ELF-1 (cell line): ENCODE measurements around the gene MCF2L.
A peak's percentile ranks its signal among the peaks of the same experiment; 100 is the strongest.
"Not testable (repeated sequence)": the region's sequence is repeated elsewhere in the genome, so short reads cannot be mapped to it uniquely, and the experiment has no call there.

Experiments
- DNase-seq: peaks from one replicate; pipeline ENCODE4 v3.0.0-alpha.2; 2016; ENCODE audit warnings: low read depth, low spot score

The MCF2L gene

DNA sequence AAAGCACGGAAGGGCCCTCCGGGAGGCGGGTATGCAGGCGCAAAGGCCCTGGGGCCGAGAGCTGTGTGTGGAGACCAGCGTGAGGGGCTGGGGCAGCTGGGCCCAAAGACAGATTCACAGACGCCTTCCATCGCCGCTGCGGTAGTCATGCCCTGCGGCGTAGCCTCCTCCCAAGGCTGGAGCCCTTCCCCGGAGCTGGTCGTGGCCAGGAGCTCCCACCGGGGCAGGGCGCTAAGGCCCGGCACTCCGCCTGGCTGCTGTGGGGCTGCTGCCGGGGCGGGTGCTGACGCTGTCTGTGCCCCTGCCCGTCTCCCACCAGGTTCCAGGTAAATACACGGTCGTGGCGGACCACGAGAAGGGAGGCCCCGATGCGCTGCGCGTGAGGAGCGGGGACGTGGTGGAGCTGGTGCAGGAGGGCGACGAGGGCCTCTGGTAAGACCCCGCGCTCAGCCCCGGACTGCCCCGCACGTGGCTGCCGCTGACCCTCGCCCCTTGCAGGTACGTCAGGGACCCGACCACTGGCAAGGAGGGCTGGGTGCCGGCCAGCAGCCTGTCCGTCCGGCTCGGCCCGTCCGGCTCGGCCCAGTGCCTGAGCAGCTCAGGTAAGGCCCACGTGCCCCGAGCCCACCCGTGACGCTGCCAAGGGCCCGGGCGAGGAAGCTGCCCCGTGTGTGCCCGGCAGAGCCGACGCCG lies 127.2 kb downstream of the MCF2L start:
- peak; percentile 66 for DNase-seq

DNA sequence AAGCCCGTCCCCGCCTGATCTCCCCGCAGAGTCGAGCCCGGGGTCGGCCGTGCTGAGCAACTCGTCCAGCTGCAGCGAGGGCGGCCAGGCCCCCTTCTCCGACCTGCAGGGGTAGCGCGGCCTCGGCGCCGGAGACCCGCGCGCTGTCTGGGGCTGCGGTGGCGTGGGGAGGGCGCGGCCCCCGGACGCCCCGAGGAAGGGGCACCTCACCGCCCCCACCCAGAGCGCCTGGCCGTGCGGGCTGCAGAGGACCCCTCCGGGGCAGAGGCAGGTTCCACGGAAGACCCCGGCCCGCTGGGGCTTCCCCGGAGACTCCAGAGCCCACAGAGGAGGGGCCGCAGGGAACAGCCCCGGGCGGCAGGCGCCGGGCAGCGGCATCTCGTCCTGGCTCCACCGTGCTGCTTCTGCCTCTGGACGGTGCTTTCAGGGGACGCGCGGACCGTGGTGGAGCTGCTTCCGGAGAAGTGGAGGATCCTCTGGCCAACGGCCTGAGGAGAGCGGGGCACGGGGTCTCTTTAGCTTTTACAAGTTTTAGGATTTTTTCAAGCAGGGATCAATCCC lies 127.8 kb downstream of the MCF2L start:
- DNase-seq: peak; percentile 52

DNA sequence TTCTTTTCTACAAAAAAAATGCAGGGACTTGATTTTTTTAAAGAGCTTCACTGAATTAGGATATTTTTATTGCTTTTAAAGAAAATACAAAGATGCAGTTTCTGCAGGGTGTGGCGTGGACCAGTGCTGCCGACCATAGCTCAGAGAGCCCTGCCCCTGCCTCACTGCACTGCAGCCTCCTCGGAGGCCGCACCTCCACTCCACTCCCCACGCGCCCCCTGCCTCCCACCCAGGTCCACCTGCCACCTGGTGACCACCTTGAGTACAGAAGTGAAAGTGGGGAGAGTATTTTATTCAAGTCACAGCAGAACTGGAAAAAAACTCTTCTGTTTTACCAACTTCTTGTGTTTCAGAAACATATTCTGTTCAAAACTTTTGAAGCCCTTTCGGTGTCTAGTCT lies 128.6 kb downstream of the MCF2L start:
- no peak for DNase-seq

DNA sequence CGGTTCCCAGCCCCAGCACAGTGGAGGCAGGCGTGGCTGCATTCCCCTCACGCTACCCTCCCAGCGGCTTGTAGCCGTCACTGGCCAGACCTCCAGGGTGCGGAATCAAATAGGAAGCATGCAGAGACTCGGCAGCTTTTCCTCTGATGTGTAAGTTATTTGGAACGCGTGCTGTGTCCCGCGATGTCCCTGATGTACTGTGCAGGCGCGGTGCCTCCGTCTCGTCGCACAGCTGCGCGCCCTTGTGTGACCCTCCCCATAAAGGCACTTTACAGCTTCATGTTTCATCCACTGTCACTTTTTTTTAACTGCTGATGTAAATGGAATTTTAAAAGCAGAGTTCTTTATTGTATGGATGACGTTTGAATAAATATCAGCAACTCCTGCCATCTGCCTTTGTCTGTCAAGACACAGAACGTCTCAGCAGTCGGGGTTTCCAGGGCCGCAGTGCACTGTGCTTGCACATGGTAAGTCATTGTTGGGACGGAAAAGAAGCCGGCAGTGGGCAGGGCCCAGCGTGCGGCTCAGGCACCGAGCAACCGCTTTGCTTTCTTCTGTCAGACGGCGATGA lies 129.2 kb downstream of the MCF2L start:
- peak; percentile 64 for DNase-seq

DNA sequence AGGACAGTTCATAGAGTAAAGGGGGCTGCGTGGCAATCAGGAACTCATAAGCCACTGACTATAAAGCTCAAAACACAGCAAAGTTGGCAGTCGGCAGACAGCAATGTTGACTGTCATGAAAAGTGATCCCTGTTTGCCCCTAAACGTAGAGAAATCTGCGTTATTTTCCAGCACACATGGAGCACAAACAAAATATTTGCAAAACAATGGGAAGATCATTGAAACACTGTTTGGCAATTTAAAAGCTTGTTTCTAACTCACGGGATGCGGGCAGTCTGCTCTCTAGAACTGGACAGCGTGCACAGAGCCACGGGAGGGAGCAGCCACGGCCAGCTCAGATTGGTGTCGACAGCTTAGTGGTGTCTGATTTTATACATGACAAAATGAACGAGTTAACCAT lies 130.1 kb downstream of the MCF2L start:
- DNase-seq: no peak

DNA sequence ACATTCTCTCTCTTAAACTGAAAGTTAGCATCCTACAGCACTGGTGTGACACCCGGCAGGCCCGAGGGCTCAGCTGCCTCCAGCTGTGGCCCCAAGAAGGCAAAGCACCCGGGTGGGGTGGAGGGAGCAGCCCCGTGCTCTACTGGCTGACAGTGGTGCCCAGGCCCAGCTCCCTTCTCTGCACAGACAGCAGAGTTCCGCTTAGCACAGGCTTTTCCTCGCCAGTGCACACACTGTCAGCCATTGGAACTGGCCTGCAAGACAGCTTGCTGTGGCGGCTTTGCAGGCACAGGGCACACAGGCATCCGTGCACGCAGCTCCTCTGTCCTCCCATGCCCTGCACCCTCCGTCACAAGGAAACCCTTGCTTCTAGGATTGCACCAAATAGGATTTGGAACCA lies 133.3 kb downstream of the MCF2L start:
- DNase-seq: not testable (repeated sequence)

DNA sequence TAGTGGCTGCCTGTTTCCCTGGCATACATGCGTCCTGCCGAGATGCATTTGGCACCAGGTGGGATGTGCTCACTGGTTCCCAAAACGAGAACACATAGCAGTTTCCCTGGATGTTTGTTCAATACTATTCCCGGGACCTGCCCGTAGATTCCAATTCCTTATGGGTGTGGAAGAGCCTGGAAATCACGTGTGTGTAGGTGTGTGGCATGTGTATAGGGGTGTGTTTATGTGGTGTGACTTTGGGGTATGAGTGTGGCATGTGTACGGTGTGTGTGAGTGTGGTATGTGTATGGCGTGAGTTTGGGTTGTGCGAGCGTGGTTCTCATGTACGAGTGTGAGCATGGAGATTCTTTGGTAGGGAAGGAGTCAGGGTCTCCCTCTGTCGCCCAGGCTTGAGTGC lies 133.7 kb downstream of the MCF2L start:
- DNase-seq: no peak

DNA sequence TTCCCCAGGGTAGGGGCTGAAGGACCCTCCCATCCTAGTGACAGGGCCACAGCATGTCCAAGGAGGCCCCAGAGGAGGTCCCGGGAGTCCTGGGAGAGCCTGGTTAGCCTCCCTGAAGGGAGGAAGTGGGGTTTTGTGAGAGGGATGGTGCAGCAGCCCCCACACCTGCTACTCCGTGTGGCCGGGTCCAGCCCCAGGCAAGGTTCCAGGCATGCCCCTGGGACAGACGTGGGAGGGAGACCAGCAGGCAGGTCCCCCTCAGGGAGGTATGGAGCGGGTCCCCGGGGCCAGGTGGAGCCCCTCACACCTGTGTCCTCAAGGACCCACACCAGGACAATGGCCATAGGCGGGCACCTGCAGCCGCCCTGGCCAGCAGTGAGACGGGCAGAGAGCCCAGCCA lies 134.6 kb downstream of the MCF2L start:
- no peak for DNase-seq

DNA sequence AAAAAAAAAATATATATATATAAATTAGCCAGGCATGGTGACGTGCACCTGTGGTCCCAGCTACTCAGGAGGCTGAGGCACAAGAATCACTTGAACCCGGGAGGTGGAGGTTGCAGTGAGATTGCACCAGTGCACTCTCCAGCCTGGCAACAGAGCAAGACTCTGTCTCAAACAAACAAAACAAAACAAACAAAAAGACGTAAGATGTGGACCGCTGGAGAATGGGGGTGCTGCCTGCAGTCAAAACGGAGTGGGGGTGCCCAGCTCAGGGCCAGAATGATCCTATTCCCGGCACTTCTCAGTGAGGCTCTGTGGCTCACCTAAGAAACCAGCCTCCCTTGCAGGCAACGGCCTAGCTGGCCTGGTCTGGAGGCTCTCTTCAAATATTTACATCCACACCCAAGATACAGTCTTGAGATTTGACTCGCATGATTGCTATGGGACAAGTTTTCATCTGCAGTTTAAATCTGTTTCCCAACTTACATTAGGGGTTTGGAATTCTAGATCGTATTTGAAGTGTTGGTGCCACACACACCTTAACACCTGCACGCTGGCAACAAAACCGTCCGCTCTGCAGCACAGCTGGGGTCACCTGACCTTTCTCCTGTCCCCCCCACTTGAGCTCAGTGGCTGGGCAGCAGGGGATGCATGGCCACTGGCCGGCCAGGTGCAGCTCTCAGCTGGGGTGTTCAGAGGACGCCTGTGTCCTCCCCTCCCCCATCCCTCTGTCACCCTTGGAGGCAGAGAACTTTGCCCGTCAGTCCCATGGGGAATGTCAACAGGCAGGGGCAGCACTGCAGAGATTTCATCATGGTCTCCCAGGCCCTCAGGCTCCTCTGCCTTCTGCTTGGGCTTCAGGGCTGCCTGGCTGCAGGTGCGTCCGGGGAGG lies 136.3 kb downstream of the MCF2L start, which contains the start of gene F7:
Gene F7, plus strand, starts transcription at position 760 of the 889 bp plus-strand sequence. Its CDS starts 51 bp downstream, at position 811.
- peak; percentile 32 for DNase-seq

DNA sequence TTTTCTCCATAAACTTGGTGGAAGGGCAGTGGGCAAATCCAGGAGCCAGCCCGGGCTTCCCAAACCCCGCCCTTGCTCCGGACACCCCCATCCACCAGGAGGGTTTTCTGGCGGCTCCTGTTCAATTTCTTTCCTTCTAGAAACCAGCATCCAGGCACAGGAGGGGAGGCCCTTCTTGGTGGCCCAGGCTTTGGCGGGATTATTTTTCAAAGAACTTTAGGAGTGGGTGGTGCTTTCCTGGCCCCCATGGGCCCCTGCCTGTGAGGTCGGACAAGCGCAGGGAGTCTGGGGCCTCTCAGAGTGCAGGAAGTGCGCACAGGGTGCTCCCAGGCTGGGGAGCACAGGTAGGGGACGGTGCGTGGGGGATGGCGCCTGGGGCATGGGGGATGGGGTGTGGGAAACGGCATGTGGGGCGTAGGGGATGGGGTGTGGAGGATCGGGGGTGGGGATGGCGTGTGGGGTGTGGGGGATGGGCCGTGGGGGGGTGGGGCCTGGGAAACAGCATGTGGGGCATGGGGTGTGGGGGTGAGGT lies 137.0 kb downstream of the MCF2L start:
- no peak for DNase-seq

DNA sequence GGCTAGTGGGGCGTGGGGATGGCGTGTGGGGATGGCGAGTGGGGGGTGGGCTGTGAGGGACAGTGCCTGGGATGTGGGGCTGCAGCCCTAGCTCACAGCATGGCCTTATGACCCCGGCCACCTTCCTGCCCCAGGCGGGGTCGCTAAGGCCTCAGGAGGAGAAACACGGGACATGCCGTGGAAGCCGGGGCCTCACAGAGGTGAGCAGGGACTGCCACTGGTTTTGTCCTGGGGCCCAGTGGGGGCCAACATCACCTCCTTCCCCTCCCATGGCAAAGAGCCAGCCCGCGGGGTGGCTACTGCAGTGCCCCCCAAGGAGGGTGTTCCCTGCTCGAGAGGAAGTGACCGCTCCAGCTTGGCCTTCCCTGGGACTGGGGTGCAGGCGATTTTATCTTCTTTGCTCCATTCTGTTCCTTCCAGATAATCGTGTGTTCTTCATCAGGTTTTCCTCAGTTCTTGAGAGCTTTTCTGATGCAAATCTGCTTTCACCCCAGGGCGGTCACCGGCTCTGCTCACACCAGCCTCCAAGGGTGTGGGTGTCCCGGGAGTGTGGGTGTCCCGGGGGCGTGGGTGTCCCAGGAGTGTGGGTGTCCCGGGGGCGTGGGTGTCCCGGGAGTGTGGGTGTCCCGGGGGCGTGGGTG lies 137.8 kb downstream of the MCF2L start:
- no peak for DNase-seq

DNA sequence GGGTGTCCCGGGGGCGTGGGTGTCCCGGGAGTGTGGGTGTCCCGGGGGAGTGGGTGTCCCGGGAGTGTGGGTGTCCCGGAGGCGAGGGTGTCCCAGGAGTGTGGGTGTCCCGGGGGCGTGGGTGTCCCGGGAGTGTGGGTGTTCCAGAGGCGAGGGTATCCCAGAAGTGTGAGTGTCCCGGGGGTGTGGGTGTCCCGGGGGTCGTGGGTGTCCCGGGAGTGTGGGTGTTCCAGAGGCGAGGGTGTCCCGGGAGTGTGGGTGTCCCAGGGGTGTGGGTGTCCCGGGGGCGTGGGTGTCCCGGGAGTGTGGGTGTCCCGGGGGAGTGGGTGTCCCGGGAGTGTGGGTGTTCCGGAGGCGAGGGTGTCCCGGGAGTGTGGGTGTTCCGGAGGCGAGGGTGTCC lies 139.5 kb downstream of the MCF2L start:
- not testable (repeated sequence) for DNase-seq

DNA sequence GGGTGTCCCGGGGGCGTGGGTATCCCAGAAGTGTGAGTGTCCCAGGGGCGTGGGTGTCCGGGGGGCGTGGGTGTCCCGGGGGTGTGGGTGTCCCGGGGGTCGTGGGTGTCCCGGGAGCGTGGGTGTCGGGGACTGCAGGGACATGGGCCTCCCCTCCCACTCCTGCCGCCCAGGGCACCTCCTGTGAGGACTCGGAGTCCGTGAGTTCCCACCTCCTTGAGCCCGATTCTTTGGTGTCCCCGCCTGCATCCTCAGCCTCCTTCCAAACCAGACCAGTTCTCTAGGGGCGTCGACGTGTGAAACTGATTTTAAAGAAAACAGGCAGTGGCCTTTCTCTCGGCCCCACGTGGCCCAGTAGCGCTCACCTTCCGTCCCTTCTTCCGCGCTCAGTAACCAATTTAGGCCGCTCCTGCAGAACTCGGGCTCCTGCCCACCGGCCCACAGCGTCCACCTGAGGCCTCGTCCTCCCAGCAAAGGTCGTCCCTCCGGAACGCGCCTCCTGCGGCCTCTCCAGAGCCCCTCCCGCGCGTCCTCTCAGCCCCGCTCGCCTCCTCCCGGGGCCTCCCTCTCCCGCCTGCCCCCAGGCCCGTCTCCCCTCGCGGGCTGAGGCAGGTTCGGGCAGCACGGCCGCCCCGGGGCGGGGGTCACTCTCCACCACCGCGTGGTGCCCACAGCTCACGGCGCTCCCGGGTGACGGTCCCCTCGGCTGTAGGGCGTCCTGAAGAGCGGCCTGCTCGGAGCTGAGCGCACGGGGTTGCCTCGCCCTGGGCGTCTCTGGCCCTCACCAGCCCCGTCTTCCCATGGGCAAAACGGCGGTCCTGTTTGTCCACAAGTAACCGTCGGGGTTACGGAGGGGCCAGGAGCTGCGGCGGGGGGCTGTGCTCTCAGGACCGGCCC lies 140.4 kb downstream of the MCF2L start:
- DNase-seq: peak; percentile 48

DNA sequence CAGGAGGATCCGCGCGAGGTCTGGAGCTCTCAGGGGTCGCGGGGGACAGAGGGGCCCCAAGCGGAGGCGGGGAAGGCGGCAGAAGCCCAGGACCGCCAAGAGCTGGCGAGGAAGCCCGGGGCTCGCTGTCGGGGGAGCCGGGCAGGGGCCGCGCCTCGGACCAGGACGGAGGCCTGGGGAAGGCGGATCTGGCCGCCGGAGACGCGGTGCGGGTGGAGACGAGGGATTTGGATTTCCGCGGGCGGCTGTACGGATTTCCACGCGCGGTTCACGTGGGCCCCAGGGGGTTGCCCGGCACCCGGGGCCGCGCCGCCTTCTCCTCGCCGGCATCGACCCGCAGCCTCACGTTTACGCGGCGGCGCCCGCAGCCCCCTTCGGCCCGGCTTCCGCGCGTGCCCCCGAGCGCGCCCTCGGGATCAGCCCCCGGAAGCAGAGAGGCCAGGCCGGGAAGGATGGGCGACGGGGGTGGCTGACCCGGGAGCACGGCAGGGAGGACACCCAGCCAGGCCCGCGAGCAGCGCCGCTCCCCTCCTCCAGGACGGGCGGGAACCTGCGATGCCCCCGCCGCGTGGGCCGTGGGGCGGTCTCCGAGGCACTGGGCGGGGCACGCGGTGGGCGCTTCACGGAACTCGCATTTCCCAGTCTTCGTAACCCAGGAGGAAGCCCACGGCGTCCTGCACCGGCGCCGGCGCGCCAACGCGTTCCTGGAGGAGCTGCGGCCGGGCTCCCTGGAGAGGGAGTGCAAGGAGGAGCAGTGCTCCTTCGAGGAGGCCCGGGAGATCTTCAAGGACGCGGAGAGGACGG lies 141.2 kb downstream of the MCF2L start:
- DNase-seq: peak; percentile 37

DNA sequence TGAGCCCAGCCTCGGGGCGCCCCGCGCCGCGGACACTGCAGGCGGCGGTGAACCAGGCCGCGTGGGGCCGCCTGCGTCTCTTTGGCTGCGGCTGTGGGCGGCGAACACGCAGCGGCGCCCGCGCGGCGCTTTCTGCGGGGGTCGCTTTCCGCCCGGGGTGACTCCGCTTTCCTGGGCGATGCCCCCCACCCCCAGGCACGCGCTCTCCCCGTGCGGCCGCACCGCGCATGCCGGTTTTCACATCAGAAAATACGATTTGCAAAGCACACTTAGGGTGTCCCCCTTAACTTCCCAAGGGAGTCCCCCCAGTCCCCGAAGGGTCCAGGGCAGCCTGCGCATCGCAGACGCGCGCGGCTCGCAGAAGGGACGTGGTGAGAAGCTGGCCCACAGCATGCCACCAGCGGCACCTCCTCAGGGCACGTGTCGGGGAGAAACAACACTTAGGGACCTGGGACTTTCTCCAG lies 141.9 kb downstream of the MCF2L start:
- DNase-seq: no peak

DNA sequence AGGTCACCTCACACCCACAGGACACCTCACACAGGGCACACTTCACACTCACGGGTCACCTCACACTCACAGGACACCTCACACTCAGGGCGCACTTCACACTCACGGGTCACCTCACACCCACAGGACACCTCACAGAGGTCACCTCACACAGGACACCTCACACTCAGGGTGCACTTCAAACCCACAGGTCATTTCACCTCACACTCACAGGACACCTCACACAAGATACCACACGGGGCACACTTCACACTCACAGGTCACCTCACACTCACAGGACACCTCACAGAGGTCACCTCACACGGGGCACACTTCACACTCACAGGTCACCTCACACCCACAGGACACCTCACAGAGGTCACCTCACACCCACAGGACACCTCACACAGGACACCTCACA lies 142.8 kb downstream of the MCF2L start:
- DNase-seq: not testable (repeated sequence)

DNA sequence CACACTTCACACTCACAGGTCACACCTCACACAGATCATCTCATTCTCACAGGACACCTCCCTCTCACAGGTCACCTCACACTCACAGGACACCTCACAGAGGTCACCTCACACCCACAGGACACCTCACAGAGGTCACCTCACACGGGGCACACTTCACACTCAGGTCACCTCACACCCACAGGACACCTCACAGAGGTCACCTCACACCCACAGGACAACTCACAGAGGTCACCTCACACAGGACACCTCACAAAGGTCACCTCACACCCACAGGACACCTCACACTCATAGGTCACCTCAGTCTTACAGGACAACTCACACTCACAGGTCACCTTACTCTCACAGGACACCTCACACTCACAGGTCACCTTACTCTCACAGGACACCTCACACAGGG lies 143.5 kb downstream of the MCF2L start:
- DNase-seq: not testable (repeated sequence)

DNA sequence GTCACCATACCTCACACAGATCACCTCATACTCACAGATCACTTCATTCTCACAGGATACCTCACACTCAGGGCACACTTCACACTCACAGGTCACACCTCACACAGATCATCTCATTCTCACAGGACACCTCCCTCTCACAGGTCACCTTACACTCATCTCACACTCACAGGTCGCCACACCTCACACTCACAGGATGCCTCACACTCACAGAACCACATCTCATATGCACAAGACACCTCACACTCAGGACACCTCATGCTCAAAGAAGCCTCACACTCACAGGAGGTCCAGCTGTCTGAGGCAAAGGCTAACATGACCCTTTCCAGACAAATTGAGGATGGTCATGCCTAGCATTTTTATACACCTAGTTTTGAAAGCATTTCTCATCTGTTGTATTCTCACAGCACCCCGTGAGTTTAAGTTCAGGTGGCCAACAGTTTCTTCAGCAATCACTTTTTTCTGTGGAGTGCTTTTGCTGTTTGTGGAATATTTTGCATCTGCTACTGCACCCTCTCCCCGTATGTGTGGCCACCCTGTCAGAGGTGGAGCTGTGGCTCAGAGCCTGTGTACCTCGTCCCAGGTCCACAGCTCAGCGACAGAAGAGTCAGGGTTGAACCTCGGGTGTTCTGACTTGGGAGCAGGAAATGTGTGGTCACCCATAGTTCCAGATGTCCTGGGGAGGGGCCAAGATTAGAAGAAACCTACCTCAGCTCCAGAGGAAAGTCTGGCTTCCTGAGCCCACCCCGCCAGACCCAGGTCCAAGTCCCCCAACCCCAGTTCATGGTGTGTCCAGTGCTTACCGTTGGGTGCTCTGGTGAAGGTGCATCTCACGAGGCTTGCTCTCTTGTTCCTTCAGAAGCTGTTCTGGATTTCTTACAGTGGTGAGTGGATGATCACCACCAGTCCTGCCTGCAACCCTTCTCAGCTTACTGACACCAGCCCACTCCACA lies 144.2 kb downstream of the MCF2L start:
- DNase-seq: no peak
